Astrocyte (in vitro differentiated cells and primary cell): Measurements from ENCODE around the gene IL21R.

Experiments used
- EZH2 ChIP-seq: IDR thresholded peaks from 2 replicates; pipeline ENCODE4 v1.6.1; 2012; ENCODE audit warnings: mild to moderate bottlenecking, low read length, inconsistent platforms; ENCODE audit not compliant: insufficient read depth
- TF ChIP-seq, protein P1 (sequence below): IDR thresholded peaks from 2 replicates; pipeline ENCODE4 v1.5.1; 2011; ENCODE audit warnings: low read depth, mild to moderate bottlenecking, inconsistent platforms, low read length, moderate library complexity; ENCODE audit not compliant: insufficient read depth

- TF ChIP-seq, protein P1, sequence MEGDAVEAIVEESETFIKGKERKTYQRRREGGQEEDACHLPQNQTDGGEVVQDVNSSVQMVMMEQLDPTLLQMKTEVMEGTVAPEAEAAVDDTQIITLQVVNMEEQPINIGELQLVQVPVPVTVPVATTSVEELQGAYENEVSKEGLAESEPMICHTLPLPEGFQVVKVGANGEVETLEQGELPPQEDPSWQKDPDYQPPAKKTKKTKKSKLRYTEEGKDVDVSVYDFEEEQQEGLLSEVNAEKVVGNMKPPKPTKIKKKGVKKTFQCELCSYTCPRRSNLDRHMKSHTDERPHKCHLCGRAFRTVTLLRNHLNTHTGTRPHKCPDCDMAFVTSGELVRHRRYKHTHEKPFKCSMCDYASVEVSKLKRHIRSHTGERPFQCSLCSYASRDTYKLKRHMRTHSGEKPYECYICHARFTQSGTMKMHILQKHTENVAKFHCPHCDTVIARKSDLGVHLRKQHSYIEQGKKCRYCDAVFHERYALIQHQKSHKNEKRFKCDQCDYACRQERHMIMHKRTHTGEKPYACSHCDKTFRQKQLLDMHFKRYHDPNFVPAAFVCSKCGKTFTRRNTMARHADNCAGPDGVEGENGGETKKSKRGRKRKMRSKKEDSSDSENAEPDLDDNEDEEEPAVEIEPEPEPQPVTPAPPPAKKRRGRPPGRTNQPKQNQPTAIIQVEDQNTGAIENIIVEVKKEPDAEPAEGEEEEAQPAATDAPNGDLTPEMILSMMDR, result no peak
- TF ChIP-seq EZH2, result no peak
Observed at GRCh38 chr16:27363797-27364196, 38.2 kb upstream of the IL21R start.
